GF-D8 (cell line): ENCODE results near the gene TRA2B.

Experiments used
- DNase-seq: peaks from one replicate; lab custom pipeline; 2025; lab: John Stamatoyannopoulos, UW

Gene TRA2B

GRCh38 chr3:185937689-185938374, at the start of gene TRA2B:
Gene TRA2B (minus strand): TSS chr3:185938014. CDS start chr3:185937860, 154 bp downstream.
- DNase-seq, result peak; percentile 96

GRCh38 chr3:185986198-185986777, 48.5 kb upstream of the TRA2B start:
- DNase-seq, result no peak

- DNase-seq, result no peak
These were observed 46.4 kb upstream of the TRA2B start for GRCh38 chr3:185984203-185984602.

- DNase-seq, result no peak
These were observed 45.8 kb upstream of the TRA2B start for GRCh38 chr3:185983495-185984141.

GRCh38 chr3:185982632-185983031, 44.8 kb upstream of the TRA2B start:
- no peak for DNase-seq

GRCh38 chr3:185981621-185982020, 43.8 kb upstream of the TRA2B start:
- no peak for DNase-seq

GRCh38 chr3:185979721-185980121, 41.9 kb upstream of the TRA2B start:
- DNase-seq, result no peak

- DNase-seq, result no peak
These were observed 40.7 kb upstream of the TRA2B start for GRCh38 chr3:185978516-185978915.

- DNase-seq, result no peak
These were observed 39.8 kb upstream of the TRA2B start for GRCh38 chr3:185977679-185978040.

GRCh38 chr3:185976977-185977678, 39.3 kb upstream of the TRA2B start:
- peak; percentile 12 for DNase-seq

- no peak for DNase-seq
These were observed 38.3 kb upstream of the TRA2B start for GRCh38 chr3:185976100-185976499.

- no peak for DNase-seq
These were observed 33.8 kb upstream of the TRA2B start for GRCh38 chr3:185971579-185971978.

GRCh38 chr3:185968168-185968567, 30.4 kb upstream of the TRA2B start:
- no peak for DNase-seq

- no peak for DNase-seq
These were observed 28.8 kb upstream of the TRA2B start for GRCh38 chr3:185966655-185967054.

GRCh38 chr3:185965496-185965895, 27.7 kb upstream of the TRA2B start:
- DNase-seq, result no peak

GRCh38 chr3:185961675-185962232, 23.9 kb upstream of the TRA2B start:
- no peak for DNase-seq

GRCh38 chr3:185960522-185961288, 22.9 kb upstream of the TRA2B start:
- no peak for DNase-seq

GRCh38 chr3:185959609-185960521, 22.1 kb upstream of the TRA2B start:
- peak; percentile 51 for DNase-seq

- no peak for DNase-seq
These were observed 20.8 kb upstream of the TRA2B start for GRCh38 chr3:185958626-185959025.

GRCh38 chr3:185956244-185956643, 18.4 kb upstream of the TRA2B start:
- DNase-seq, result no peak

- DNase-seq, result no peak
These were observed 16.5 kb upstream of the TRA2B start for GRCh38 chr3:185954366-185954723.
